Urinary bladder (tissue), 4 donors: ENCODE results near the gene PARVA. TPM values are rescaled to one million over a fixed set of nuclear protein-coding genes. Genes with fewer than 3 reads are reported as not detected.
"Not testable (repeated sequence)": the region's sequence is repeated elsewhere in the genome, so short reads cannot be mapped to it uniquely, and the experiment has no call there.

ENCODE experiments used
- DNase-seq: peaks from one replicate; pipeline ENCODE4 v3.0.0-alpha.2; 2015; ENCODE audit errors: extremely low spot score
- H3K27ac ChIP-seq: one replicate; pipeline ENCODE4 v1.5.1; 2013; ENCODE audit warnings: low read depth, mild to moderate bottlenecking, moderate library complexity
- H3K36me3 ChIP-seq: one replicate; pipeline ENCODE4 v1.6.1; 2013; ENCODE audit warnings: mild to moderate bottlenecking, moderate library complexity; ENCODE audit not compliant: insufficient read depth
- H3K4me1 ChIP-seq: one replicate; pipeline ENCODE4 v1.6.1; 2013; ENCODE audit warnings: mild to moderate bottlenecking, moderate library complexity; ENCODE audit not compliant: insufficient read depth
- H3K4me3 ChIP-seq: one replicate; pipeline ENCODE4 v1.5.1; 2013; ENCODE audit warnings: low read depth, low read length
- WGBS: extraction: QIAGEN DNeasy Blood & Tissue Kit; methylation state at CpG from one replicate; pipeline ENCODE4 v1.1.7; 2013; 5-methylcytosine and 5-hydroxymethylcytosine counted together
- polyA plus RNA-seq: library from polyadenylated mRNA; stranded (reverse); fragments of 200-250 nt; gene quantifications from one replicate; pipeline ENCODE4 v1.2.3, GENCODE V29; 2013
- total RNA-seq: library from RNA; depleted of rRNA; stranded (reverse); fragments of >200 nt; gene quantifications from one replicate; pipeline ENCODE4 v1.2.3, GENCODE V29; 2014
- donor health status: healthy with polysubstance abuse.
- donor health status: healthy.

The PARVA gene
- total and polyA plus RNA-seq, 2 donors: 69.8 to 128 TPM

DNA sequence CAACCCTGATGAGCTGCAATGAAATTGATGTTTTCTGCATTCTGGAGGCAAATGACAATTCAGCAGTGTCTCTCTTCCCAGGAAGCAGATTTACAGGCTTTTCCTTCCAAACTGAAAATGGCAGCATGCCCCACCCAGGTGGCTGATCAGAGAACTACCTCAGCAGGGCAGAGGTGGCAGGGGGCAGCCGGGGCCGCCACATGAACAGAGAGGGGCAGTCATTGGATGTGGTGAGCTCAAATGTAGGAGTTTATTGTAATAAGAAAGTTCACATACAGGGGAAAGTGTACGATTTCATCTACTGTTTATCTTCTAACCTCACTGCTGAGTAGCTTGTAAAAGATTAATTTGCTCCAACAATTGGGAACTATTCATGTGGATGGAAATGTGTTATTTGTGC is 15.7 kb upstream of the PARVA start:
- H3K4me3 ChIP-seq: no peak overlapping the region
- WGBS: 79% methylated on average over 3 of the region's 3 CpGs
- H3K27ac ChIP-seq: no peak overlapping the region
- H3K4me1 ChIP-seq: no peaks in the 10 kb centered on the region
- no peaks in the 10 kb centered on the region for H3K36me3 ChIP-seq
- no peak for DNase-seq

DNA sequence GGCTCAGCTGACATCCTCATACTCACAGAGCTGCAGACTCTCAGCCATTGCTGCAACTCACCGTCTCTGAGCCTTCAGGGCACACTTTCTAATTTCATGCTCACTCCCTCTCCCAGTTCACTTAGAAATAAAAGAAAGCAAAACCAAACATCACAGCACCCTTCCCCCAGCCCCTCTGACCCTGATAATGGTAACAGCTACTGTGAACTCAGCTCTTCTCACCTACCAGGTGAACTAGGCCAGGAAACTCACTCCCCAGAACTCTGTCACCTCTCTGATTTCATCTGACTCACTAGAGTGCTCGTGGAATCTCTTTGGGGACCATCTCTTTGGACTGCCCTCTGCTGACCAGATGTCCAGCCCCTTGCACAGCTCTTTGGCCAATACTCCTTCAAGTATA is 14.5 kb upstream of the PARVA start:
- Histone ChIP-seq H3K36me3 (no peaks in the 10 kb centered on the region), H3K4me3 (no peak overlapping the region), H3K4me1 (no peaks in the 10 kb centered on the region), H3K27ac (no peak overlapping the region)
- no peak for DNase-seq
- 48% methylated on average over 2 of the region's 2 CpGs for WGBS

DNA sequence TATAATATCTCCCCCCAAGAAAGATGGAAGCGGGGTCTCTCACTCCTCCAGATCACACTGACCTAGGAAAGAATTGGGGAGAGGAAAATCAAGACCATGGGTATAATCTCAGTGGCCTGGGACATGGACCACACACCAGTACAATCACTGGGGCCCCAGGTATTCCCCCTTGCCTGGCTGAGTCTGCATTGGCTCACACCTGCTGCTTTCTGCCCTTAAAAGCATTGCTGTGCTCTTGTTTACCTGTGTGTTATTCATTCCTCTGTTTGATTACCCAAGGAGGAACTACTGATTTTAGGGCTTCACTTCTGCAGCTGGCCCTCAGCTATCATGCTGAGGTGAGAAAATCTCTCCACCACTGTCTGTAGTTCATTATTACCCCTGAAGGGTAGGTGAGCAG is 14.0 kb upstream of the PARVA start:
- Histone ChIP-seq H3K36me3 (no peaks in the 10 kb centered on the region), H3K4me1 (no peaks in the 10 kb centered on the region), H3K4me3 (no peak overlapping the region), H3K27ac (no peak overlapping the region)
- no peak for DNase-seq
- WGBS: 96% methylated on average over 1 of the region's 1 CpG

DNA sequence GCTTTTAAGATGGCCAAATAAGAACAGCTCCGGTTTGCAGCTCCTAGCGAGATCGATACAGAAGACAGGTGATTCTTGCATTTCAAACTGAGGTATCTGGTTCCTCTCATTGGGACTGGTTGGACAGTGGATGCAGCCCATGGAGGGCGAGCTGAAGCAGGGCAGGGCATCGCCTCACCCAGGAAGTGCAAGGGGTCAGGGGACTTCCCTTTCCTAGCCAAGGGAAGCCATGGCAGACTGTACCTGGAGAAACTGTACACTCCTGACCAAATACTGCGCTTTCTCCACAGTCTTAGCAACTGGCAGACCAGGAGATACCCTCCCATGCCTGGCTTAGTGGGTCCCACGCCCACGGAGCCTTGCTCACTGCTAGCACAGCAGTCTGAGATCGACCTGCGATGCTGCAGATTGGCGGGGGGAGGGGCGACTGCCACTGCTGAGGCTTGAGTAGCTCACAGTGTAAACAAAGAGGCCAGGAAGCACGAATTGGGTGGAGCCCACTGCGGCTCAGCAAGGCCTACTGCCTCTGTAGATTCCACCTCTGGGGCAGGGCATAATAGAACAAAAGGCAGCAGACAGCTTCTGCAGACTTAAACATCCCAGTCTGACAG is 11.3 kb upstream of the PARVA start:
- not testable (repeated sequence) for DNase-seq, H3K27ac ChIP-seq
- 61% methylated on average over 14 of the region's 14 CpGs for WGBS

DNA sequence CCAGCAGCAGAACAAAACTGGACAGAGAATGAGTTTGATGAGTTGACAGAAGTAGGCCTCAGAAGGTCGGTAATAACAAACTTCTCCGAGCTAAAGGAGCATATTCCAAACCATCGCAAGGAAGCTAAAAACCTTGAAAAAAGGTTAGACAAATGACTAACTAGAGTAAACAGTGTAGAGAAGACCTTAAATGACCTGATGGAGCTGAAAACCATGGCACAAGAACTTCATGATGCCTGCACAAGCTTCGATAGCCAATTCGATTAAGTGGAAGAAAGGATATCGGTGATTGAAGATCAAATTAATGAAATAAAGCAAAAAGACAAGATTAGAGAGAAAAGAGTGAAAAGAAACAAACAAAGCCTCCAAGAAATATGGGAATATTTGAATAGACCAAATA is 10.3 kb upstream of the PARVA start:
- not testable (repeated sequence) for H3K4me3 ChIP-seq, DNase-seq
- 95% methylated on average over 6 of the region's 6 CpGs for WGBS

More for the DNA sequence above, 11.3 kb upstream of the PARVA start:
- H3K36me3 ChIP-seq, H3K4me3 ChIP-seq, H3K4me1 ChIP-seq: not testable (repeated sequence)

DNA sequence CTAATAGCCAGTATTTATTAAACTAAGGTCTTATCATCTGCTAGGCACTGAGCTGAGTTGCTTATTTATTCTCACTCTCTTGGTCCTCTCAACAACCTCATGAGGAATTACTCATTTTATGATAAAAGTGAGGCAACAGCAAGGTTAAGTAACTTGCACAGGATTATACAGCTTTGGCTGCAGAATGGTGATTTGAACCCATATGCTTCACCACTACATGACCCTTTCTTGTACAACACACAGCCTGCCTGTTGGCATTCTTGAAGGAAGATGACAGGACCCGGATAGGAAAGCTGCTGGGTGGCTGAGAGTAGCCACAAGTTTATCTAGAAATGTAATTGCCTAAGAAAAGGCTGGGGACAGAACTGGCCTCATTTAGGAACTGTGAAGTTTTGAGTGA is 5.3 kb upstream of the PARVA start:
- DNase-seq: no peak
- 44% methylated on average over 1 of the region's 1 CpG for WGBS
- H3K4me3 ChIP-seq: no peak overlapping the region
- no peaks in the 10 kb centered on the region for H3K36me3 ChIP-seq
- no peak overlapping the region for H3K27ac ChIP-seq
- H3K4me1 ChIP-seq: no peaks in the 10 kb centered on the region

More for the DNA sequence above, 10.3 kb upstream of the PARVA start:
- H3K27ac ChIP-seq, H3K36me3 ChIP-seq, H3K4me1 ChIP-seq: not testable (repeated sequence)

DNA sequence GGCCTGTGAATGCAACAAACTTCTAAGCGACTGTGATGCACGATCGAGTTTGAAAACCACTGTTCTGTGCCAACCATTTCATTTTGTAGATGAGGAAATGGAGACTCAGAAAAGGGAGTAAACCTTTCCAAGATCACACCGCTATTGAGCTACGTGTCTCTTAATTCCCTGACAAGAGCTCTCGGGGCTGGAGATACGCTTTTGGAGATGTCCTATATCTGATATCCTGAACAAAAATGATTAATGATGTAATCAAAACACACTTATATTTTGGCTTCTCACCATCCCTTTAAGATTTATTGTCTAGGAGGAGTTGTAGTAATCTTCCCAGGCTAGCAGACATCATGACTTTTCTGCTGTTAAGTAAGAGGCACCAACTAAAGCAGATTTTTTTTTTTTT is 1.7 kb upstream of the PARVA start:
- peak overlapping the region; percentile 32 for H3K27ac ChIP-seq
- no peaks in the 10 kb centered on the region for H3K4me1 ChIP-seq
- no peak overlapping the region for H3K4me3 ChIP-seq
- 36% methylated on average over 7 of the region's 7 CpGs for WGBS
- DNase-seq: no peak
- no peaks in the 10 kb centered on the region for H3K36me3 ChIP-seq

DNA sequence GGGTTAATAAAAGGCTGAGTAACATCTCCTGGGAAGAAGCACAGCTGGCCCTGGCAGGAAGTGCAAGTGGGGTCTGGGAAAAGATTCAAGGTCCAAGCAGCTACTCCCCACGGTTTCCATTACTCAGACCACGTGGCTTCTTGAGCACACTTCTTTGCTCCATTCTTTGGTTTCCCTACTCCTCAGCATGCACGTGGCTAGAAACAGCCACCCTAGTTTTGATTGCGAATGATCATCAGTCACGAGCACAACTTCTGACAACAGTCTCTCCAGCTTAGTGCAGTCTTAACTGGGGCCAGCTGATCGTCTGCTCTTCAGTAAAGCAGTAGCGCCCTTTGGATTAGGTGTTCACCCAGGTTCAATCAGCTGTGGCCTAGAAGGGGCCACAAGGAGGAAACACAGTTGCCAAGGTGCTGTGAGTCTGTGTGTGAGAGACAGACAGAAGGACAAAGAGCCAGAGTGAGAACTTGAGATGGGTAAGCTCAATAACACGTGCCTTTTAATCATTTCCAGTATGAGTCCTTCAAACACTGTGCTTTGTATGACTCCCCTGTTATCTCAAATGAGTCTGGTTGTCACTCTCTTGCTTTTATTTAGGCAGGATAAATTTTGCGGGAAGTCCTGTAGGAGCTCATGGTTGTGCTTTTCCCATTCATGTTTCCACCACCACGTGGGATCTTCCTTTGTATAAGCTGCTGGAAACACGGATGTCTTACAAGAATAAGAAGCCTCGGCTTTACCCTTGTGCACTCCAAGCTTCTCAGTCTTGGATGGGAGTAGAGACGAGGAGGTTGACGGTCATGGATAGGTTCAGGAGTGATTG is 901 bp upstream of the PARVA start:
- WGBS: 40% methylated on average over 14 of the region's 14 CpGs
- no peaks in the 10 kb centered on the region for H3K36me3 ChIP-seq
- no peak overlapping the region for H3K4me3 ChIP-seq
- H3K4me1 ChIP-seq: no peaks in the 10 kb centered on the region
- H3K27ac ChIP-seq: peak overlapping the region; percentile 95
- no peak for DNase-seq

DNA sequence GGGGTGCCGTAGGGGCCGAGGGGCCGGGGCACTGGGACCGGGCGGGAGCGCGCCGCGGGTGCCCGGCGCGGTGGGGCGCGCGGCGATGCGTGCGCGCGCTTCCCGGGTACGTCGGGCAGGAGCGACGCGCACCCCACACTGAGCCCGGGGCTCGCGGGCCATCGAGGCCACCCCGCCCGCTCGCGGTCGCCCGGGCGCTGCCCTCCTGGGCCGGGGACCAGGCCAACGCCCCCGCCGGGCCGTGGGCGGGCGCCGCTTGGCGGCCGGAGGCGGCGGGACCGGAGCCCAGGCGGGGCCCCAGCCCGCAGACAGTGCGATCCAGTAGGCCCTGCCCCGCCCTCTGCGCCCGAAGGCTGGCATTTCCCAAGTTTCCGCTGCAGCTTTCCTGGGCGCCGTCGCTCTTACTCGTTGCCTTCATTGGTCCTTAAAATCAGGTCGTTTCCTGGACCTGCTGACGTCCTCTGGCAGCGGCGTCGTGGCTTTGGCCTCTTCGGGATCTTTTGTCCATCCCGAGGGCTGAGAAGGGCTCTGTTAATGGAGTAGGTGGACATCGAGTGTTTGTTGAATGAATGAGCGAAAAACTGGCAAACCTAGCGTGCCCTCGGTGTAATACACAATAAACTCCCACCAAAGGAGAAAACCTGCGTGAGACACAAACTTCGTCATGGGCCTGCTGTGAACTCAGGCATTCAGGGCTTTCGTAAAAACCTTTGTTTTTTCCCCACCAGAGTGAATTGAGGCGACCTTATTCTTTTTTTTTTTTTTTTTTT is 638 bp downstream of the PARVA start:
- H3K36me3 ChIP-seq: no peaks in the 10 kb centered on the region
- 2% methylated on average over 76 of the region's 76 CpGs for WGBS

DNA sequence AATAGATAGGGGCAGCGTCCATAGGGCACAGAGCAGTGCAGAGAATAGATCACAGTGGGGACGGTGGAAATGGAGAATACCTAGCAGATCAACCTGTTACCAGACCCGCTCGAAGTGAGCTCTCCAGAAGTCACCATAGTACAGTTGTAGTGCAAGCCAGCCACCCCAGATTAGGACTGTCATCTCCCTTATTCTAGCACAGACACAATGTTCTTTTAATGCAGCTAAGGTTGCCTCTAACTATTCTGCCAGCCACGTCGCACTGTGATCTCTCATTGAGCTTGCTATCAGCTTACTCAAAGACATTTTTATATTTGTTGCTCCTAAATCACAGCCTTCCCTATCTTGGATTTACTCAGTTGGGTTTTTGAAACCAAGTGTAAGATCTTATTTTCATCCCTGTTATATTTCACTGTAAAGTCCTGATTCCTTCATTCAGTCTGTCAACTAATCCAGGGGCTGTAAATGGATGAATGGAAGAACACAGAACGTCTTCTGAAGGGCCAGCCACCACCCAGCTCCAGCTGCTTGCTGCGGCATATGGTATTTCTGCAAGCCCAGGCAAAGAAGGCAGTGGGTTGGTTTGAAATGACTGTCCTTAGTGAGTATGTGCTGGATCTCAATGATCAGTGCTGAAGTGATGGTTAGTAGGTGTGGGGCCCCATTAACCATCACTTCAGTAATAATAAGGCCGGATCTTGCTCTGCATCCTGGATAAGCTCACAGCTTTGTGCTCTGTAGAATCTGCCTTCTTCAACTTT is 3.4 kb downstream of the PARVA start:
- Histone ChIP-seq H3K4me1 (no peaks in the 10 kb centered on the region), H3K27ac (no peak overlapping the region), H3K4me3 (no peak overlapping the region), H3K36me3 (no peaks in the 10 kb centered on the region)
- 54% methylated on average over 9 of the region's 9 CpGs for WGBS
- DNase-seq: no peak

More for the DNA sequence above, 638 bp downstream of the PARVA start:
- DNase-seq: no peak
- H3K27ac ChIP-seq: peak overlapping the region; percentile 95
- H3K4me3 ChIP-seq: peak overlapping the region; percentile 72
- H3K4me1 ChIP-seq: no peaks in the 10 kb centered on the region

DNA sequence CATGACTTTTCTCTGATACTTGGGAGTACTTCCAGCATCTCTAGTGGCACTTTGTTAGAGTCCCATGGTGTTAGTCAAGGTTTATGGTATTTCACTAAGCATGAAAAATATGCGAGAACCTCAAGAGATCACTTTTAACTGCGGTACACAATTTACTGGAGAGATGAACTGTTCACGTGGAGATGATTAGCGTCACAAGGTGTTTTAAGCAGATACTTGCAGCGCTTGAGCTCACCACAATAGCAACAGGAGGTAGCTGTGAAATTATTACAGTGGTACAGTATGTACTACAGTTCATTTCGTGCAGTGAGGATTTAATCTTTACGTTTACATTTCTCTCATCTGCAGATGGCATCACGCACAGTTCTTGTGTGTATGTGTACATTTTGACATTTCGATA is 4.5 kb downstream of the PARVA start:
- H3K36me3 ChIP-seq: no peaks in the 10 kb centered on the region
- no peak overlapping the region for H3K4me3 ChIP-seq
- 55% methylated on average over 9 of the region's 9 CpGs for WGBS
- no peak overlapping the region for H3K27ac ChIP-seq
- no peak for DNase-seq
- H3K4me1 ChIP-seq: no peaks in the 10 kb centered on the region

DNA sequence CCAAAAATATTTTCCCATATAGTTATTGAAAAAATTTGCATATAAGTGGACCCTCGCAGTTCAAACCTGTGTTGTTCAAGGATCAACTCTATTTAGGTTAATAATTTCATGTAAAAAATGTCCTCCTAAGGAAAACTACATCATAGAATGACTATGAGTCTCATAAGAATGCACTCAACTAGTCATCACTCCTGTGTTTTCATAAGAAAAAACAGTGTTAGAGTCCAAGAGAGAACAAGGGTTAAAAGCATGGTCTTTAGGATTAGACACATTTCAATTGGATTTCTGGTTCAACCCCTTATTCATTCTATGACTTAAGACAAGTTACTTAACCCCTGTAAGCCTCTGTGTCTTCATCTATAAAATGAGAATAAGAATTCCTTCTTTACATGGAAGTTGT is 5.1 kb downstream of the PARVA start:
- Histone ChIP-seq H3K27ac (no peak overlapping the region), H3K4me3 (no peak overlapping the region), H3K36me3 (no peaks in the 10 kb centered on the region), H3K4me1 (peaks cover 3% of the 10 kb centered on the region)
- 74% methylated on average over 1 of the region's 1 CpG for WGBS
- no peak for DNase-seq

DNA sequence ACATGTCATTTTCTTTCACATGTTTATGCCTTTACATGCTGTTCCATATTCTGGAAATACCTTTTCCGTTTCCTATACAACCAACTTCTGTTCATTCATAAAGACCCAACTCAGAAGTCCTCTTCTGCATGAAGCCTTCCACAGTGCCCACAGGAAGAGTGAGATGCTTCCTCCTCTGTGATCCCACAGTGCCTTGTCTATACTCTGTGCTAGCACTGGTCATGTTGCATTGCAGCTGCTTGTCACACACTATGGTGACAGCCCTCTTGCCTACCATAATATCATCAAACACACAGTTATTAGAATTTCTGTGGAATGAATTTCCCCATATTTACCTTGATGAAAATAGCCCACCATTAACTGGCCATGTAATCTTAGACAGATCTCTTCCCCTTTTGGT is 8.9 kb downstream of the PARVA start:
- Histone ChIP-seq H3K4me3 (no peak overlapping the region), H3K4me1 (peaks cover 4% of the 10 kb centered on the region), H3K36me3 (no peaks in the 10 kb centered on the region), H3K27ac (peak overlapping the region; percentile 19)
- no peak for DNase-seq
- 88% methylated on average over 1 of the region's 1 CpG for WGBS
